ENCODE results near the gene AGT. TPM values are rescaled to one million over a fixed set of nuclear protein-coding genes. Genes with fewer than 3 reads are reported as not detected.

Gene AGT
- total RNA-seq, 4 donors from 2014 or later, result 0.33 to 6.2 (median 2.9) TPM

- no peak for TF ChIP-seq CTCF (IDR thresholded peaks at IDR 0.05; ENCODE audit: low read depth)
Observed at GRCh38 chr1:230693777-230694176, 20.1 kb downstream of the AGT start.

- no peak for TF ChIP-seq CTCF (IDR thresholded peaks at IDR 0.05; ENCODE audit: low read depth)
Observed at GRCh38 chr1:230693221-230693620, 20.7 kb downstream of the AGT start.

GRCh38 chr1:230691615-230692014 is 22.3 kb downstream of the AGT start:
- TF ChIP-seq CTCF (IDR thresholded peaks at IDR 0.05; ENCODE audit: low read depth), result no peak

- TF ChIP-seq CTCF (IDR thresholded peaks at IDR 0.05; ENCODE audit: low read depth), result no peak
Observed at GRCh38 chr1:230690101-230690500, 23.8 kb downstream of the AGT start.

GRCh38 chr1:230686747-230687146 is 27.2 kb downstream of the AGT start:
- no peak for TF ChIP-seq CTCF (IDR thresholded peaks at IDR 0.05; ENCODE audit: low read depth)

GRCh38 chr1:230684998-230685397 is 28.9 kb downstream of the AGT start:
- no peak for TF ChIP-seq CTCF (IDR thresholded peaks at IDR 0.05; ENCODE audit: low read depth)

- TF ChIP-seq CTCF (IDR thresholded peaks at IDR 0.05; ENCODE audit: low read depth), result no peak
Observed at GRCh38 chr1:230684146-230684545, 29.8 kb downstream of the AGT start.

Data from subcutaneous adipose tissue (tissue), 4 donors.